C4-2B (cell line): ENCODE data around the gene TSSK2.
"Not testable (repeated sequence)": the region's sequence is repeated elsewhere in the genome, so short reads cannot be mapped to it uniquely, and the experiment has no call there.

Experiments
- H3K27ac ChIP-seq: fragments of 450-650 bp; 2 replicates; pipeline ENCODE4 v1.5.1; 2017
- ZFX ChIP-seq: fragments of 450-650 bp; IDR thresholded peaks from 2 replicates; pipeline ENCODE4 v1.6.1; 2017
- TF ChIP-seq, protein P1 (sequence below): fragments of 450-650 bp; conservative IDR thresholded peaks from 2 replicates; pipeline ENCODE4 v1.5.1; 2017; ENCODE audit warnings: mild to moderate bottlenecking

Gene TSSK2

DNA sequence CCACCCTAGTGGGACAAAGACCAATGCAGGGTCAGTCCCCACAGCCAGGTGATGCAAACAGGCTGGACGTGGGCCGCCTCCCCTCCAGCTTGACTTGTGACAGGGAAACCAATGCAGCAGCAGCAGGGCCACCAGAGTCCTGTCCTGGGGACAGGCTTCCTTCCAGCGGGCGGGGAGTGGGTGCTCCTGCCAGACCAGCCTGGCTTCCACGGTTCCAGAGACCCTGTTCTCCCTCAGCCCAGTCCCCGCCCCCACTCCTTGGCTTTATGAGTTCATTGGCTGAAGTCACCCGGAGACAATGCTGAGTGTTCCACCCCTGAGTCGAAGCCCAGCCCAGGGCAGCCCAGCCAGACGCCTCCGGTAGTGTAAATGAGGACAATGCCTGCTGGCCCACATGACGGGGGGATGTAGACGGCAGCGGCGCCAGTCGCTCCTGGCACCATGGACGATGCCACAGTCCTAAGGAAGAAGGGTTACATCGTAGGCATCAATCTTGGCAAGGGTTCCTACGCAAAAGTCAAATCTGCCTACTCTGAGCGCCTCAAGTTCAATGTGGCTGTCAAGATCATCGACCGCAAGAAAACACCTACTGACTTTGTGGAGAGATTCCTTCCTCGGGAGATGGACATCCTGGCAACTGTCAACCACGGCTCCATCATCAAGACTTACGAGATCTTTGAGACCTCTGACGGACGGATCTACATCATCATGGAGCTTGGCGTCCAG, at the start of gene TSSK2:
TSS of gene TSSK2 (plus strand) at position 350 of the 726 bp plus-strand sequence. CDS start at position 442, 92 bp downstream.
- H3K27ac ChIP-seq = no peak within 1 kb of the TSS
- no peak for TF ChIP-seq ZFX
- TF ChIP-seq, protein P1, sequence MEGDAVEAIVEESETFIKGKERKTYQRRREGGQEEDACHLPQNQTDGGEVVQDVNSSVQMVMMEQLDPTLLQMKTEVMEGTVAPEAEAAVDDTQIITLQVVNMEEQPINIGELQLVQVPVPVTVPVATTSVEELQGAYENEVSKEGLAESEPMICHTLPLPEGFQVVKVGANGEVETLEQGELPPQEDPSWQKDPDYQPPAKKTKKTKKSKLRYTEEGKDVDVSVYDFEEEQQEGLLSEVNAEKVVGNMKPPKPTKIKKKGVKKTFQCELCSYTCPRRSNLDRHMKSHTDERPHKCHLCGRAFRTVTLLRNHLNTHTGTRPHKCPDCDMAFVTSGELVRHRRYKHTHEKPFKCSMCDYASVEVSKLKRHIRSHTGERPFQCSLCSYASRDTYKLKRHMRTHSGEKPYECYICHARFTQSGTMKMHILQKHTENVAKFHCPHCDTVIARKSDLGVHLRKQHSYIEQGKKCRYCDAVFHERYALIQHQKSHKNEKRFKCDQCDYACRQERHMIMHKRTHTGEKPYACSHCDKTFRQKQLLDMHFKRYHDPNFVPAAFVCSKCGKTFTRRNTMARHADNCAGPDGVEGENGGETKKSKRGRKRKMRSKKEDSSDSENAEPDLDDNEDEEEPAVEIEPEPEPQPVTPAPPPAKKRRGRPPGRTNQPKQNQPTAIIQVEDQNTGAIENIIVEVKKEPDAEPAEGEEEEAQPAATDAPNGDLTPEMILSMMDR = no peak

- TF ChIP-seq, protein P1 = no peak
- no peak for TF ChIP-seq ZFX
- no peak overlapping the region for H3K27ac ChIP-seq
Observed at GRCh38 chr22:19081351-19081750, 49.8 kb upstream of the TSSK2 start.

- H3K27ac ChIP-seq = no peak overlapping the region
- TF ChIP-seq ZFX = no peak
- TF ChIP-seq, protein P1 = no peak
Observed at GRCh38 chr22:19082101-19082500, 49.0 kb upstream of the TSSK2 start.

DNA sequence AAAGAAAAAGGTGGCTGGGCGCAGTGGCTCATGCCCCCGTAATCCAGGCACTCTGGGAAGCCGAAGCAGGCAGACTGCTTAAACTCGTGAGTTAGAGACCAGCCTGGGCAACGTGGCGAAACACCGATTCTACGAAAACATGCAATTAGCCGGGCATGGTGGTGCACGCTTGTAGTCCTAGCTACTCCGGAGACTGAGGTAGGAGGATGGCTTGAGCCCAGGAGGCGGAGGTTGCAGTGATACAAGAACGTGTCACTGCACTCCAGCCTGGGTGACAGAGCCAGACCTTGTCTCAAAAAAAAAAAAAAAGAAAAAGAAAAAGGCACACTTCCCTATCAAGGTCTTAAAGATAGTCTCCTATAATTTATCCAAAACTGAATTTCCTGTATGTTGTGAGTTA, 48.3 kb upstream of the TSSK2 start:
- no peak overlapping the region for H3K27ac ChIP-seq
- TF ChIP-seq ZFX = no peak
- TF ChIP-seq, protein P1 = no peak

- H3K27ac ChIP-seq = not testable (repeated sequence)
Observed at GRCh38 chr22:19084126-19084525, 47.0 kb upstream of the TSSK2 start.

GRCh38 chr22:19084586-19084985, 46.5 kb upstream of the TSSK2 start:
- not testable (repeated sequence) for H3K27ac ChIP-seq

DNA sequence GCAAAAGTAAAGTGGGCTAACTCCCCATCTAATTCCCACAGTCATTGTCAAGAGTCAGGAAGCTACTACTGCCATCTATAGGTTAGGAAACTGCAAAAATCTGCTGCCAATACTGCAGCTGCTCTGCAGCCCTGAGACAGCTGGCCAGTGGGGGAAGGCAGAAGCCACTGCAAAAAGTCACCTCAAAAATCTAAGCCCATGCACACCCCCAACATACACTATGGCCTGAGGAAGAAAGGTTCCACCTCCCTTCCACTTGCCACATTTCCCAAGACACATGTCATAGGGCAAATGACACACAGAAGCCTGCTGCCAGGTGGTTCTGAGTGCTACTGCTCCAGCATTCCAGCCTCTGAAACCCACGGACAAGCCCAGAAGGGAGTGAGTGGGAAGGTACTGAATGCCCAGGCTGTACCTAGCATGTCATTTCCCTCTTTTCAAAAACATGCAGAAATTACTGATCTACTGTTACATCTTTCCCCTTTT, 45.8 kb upstream of the TSSK2 start:
- TF ChIP-seq, protein P1 = peak; percentile 55
- TF ChIP-seq ZFX = no peak
- H3K27ac ChIP-seq = no peak overlapping the region

GRCh38 chr22:19086417-19086816, 44.7 kb upstream of the TSSK2 start:
- H3K27ac ChIP-seq = no peak overlapping the region
- no peak for TF ChIP-seq ZFX
- TF ChIP-seq, protein P1 = no peak
